Liver (tissue), 9 donors: ENCODE measurements around the gene RFX7. TPM values are rescaled to one million over a fixed set of nuclear protein-coding genes. Genes with fewer than 3 reads are reported as not detected.

Source experiments
- DNase-seq: peaks from one replicate; pipeline ENCODE4 v3.0.0-alpha.2; 2017; ENCODE audit warnings: low spot score
- H3K27ac ChIP-seq, 2 donors: one replicate each; pipeline ENCODE4 v1.7.0; 2013; ENCODE audit warnings: inconsistent platforms in 2 of 2, low read length in 2 of 2, control low read depth in 1 of 2, low read depth in 1 of 2, mild to moderate bottlenecking in 1 of 2
- H3K27me3 ChIP-seq, 4 donors: one replicate each; pipeline versions ENCODE4 v1.6.1 to v1.7.0; 2013; ENCODE audit warnings: low read length in 3 of 4, inconsistent platforms in 1 of 4, mild to moderate bottlenecking in 1 of 4, moderate library complexity in 1 of 4; ENCODE audit not compliant: control insufficient read depth in 4 of 4, insufficient read depth in 4 of 4
- H3K36me3 ChIP-seq, 4 donors: one replicate each; pipeline versions ENCODE4 v1.6.1 to v1.7.0; 2013; ENCODE audit warnings: low read length in 3 of 4, mild to moderate bottlenecking in 3 of 4, low read depth in 1 of 4, moderate library complexity in 1 of 4; ENCODE audit not compliant: control insufficient read depth in 4 of 4, insufficient read depth in 3 of 4
- H3K4me1 ChIP-seq, 4 donors: one replicate each; pipeline versions ENCODE4 v1.6.1 to v1.7.0; 2013; ENCODE audit warnings: low read length in 3 of 4, mild to moderate bottlenecking in 3 of 4, moderate library complexity in 1 of 4; ENCODE audit not compliant: control insufficient read depth in 4 of 4, insufficient read depth in 4 of 4
- H3K4me3 ChIP-seq, 3 donors: one replicate each; pipeline versions ENCODE4 v1.6.1 to v1.7.0; 2013; ENCODE audit warnings: low read length in 3 of 3, control low read depth in 1 of 3, low read depth in 1 of 3, mild to moderate bottlenecking in 1 of 3
- H3K9ac ChIP-seq, 2 donors: one replicate each; pipeline ENCODE4 v1.7.0; 2013; ENCODE audit warnings: low read length in 2 of 2, mild to moderate bottlenecking in 2 of 2, moderate library complexity in 2 of 2, control low read depth in 1 of 2, low read depth in 1 of 2
- H3K9me3 ChIP-seq, 4 donors: one replicate each; pipeline versions ENCODE4 v1.6.1 to v1.7.0; 2013; ENCODE audit warnings: low read length in 3 of 4; ENCODE audit not compliant: control insufficient read depth in 4 of 4
- EGR1 ChIP-seq, 2 donors: IDR thresholded peaks; 2 replicates each; pipeline ENCODE4 v1.6.1; 2016 to 2018; ENCODE audit warnings: antibody characterized with exemption in 2 of 2, low read depth in 2 of 2
- FOXA1 ChIP-seq: IDR thresholded peaks from 2 replicates; pipeline ENCODE4 v1.6.1; 2016; ENCODE audit warnings: antibody characterized with exemption
- FOXA2 ChIP-seq: IDR thresholded peaks from 2 replicates; pipeline ENCODE4 v1.6.1; 2016; ENCODE audit warnings: antibody characterized with exemption
- GABPA ChIP-seq, 2 donors: IDR thresholded peaks in 1 of 2; conservative IDR thresholded peaks in 1 of 2; 2 replicates each; pipeline ENCODE4 v1.6.1; 2016; ENCODE audit warnings: antibody characterized with exemption in 2 of 2, mild to moderate bottlenecking in 1 of 2, moderate library complexity in 1 of 2
- HNF4A ChIP-seq, 2 donors: conservative IDR thresholded peaks; 2 replicates each; pipeline ENCODE4 v1.6.1; 2016; ENCODE audit warnings: antibody characterized with exemption in 2 of 2, mild to moderate bottlenecking in 2 of 2
- HNF4G ChIP-seq: IDR thresholded peaks from 2 replicates; pipeline ENCODE4 v1.6.1; 2016; ENCODE audit warnings: antibody characterized with exemption
- MAX ChIP-seq: IDR thresholded peaks from 2 replicates; pipeline ENCODE4 v1.6.1; 2016; ENCODE audit warnings: antibody characterized with exemption
- NR2F2 ChIP-seq: IDR thresholded peaks from 2 replicates; pipeline ENCODE4 v1.6.1; 2016; ENCODE audit warnings: antibody characterized with exemption
- RAD21 ChIP-seq, 2 donors: IDR thresholded peaks; 2 replicates each; pipeline ENCODE4 v1.6.1; 2016; ENCODE audit warnings: antibody characterized with exemption in 2 of 2, mild to moderate bottlenecking in 2 of 2
- REST ChIP-seq: IDR thresholded peaks from 2 replicates; pipeline ENCODE4 v1.6.1; 2016; ENCODE audit warnings: antibody characterized with exemption, mild to moderate bottlenecking
- RXRA ChIP-seq, 2 donors: IDR thresholded peaks; 2 replicates each; pipeline ENCODE4 v1.6.1; 2017 to 2018; ENCODE audit warnings: antibody characterized with exemption in 2 of 2, mild to moderate bottlenecking in 1 of 2
- SP1 ChIP-seq: IDR thresholded peaks from 2 replicates; pipeline ENCODE4 v1.6.1; 2018; ENCODE audit warnings: antibody characterized with exemption, mild to moderate bottlenecking
- YY1 ChIP-seq: IDR thresholded peaks from 2 replicates; pipeline ENCODE4 v1.6.1; 2016; ENCODE audit warnings: antibody characterized with exemption, mild to moderate bottlenecking
- ZBTB33 ChIP-seq: IDR thresholded peaks from 2 replicates; pipeline ENCODE4 v1.6.1; 2016; ENCODE audit warnings: antibody characterized with exemption
- WGBS: extraction: QIAGEN DNeasy Blood & Tissue Kit; methylation state at CpG from one replicate; pipeline ENCODE4 v1.1.7; 2013; 5-methylcytosine and 5-hydroxymethylcytosine counted together
- polyA plus RNA-seq, 2 donors: library from polyadenylated mRNA; stranded (reverse) in 1 of 2; unstranded in 1 of 2; fragments of 200-250 nt in 1 of 2; fragments of >200 nt in 1 of 2; fragmentation: Nextera tagmentation in 1 of 2; extraction: Ambion mirVana in 1 of 2; gene quantifications; one replicate each; pipeline versions ENCODE4 v1.2.1 to v1.2.3, GENCODE V29; 2013 to 2015
- total RNA-seq, 2 donors: library from RNA; depleted of rRNA; stranded (reverse); fragments of >200 nt; gene quantifications; one replicate each; pipeline ENCODE4 v1.2.3, GENCODE V29; 2014
- TF ChIP-seq, protein P1 (sequence below): IDR thresholded peaks from 2 replicates; pipeline ENCODE4 v1.6.1; 2016; ENCODE audit warnings: antibody characterized with exemption
- TF ChIP-seq, protein P2 (sequence below): fragments of 150-350 bp; IDR thresholded peaks from 2 replicates; pipeline ENCODE4 v1.5.1; 2017; ENCODE audit warnings: improper control_type of control experiment, low read depth, low read length; ENCODE audit not compliant: missing input control
- donor health status: healthy.
- donor health status: healthy.
- donor health status: healthy.
- donor health status: healthy.
- donor health status: healthy.

Gene RFX7
- total and polyA plus RNA-seq, 4 donors = 1.3 to 4.2 (median 1.9) TPM

- DNase-seq = no peak
- Histone ChIP-seq H3K27me3 (no peaks in the 10 kb centered on the region), H3K4me3 (no peak overlapping the region), H3K9me3 (no peaks in the 10 kb centered on the region), H3K36me3 (no peaks in the 10 kb centered on the region), H3K9ac (no peak overlapping the region), H3K4me1 (peaks cover 0 to 2% (median 0%) of the 10 kb centered on the region in 4 donors), H3K27ac (no peak overlapping the region)
- TF ChIP-seq FOXA2 (no peak), REST (no peak), GABPA (IDR thresholded peaks at IDR 0.05 in 1 of 2, conservative IDR thresholded peaks at IDR 0.05 in 1 of 2) (no peak), HNF4G (no peak), RXRA (IDR thresholded peaks at IDR 0.05) (no peak), HNF4A (conservative IDR thresholded peaks at IDR 0.05) (no peak), SP1 (no peak)
- WGBS = 96% methylated on average over 1 of the region's 1 CpG
Observed at GRCh38 chr15:56202701-56203100, 41.0 kb downstream of the RFX7 start.

DNA sequence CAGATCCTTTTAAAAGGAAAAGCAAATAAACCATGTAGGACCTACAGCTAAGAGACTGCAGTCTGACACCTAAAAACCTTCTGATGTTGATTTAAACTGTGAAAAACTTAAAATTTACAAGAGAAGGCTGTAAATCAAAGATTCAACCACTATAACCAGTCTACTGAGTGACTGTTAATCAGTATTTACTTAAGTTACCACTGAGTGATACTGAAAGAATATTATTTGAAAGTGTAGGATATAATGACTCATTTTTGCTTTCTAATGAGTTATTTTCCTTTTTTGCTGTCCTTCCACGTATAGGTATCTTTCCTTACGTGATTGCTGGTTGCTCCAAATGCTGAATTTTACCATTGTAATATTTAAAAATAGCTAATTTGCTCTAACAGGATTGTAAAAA lies 44.6 kb downstream of the RFX7 start:
- H3K27ac ChIP-seq = no peak overlapping the region
- WGBS = 93% methylated on average over 2 of the region's 2 CpGs
- no peaks in the 10 kb centered on the region for H3K27me3 ChIP-seq
- no peak for DNase-seq
- TF ChIP-seq HNF4G = no peak
- TF ChIP-seq RXRA (IDR thresholded peaks at IDR 0.05) = no peak
- TF ChIP-seq, protein P1, sequence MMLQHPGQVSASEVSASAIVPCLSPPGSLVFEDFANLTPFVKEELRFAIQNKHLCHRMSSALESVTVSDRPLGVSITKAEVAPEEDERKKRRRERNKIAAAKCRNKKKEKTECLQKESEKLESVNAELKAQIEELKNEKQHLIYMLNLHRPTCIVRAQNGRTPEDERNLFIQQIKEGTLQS = no peak
- TF ChIP-seq FOXA1 = no peak
- TF ChIP-seq NR2F2 = no peak
- no peak overlapping the region for H3K9ac ChIP-seq
- H3K4me3 ChIP-seq = no peak overlapping the region
- H3K4me1 ChIP-seq = peaks cover 0 to 2% (median 0%) of the 10 kb centered on the region in 4 donors
- no peaks in the 10 kb centered on the region for H3K36me3 ChIP-seq
- H3K9me3 ChIP-seq = no peaks in the 10 kb centered on the region

GRCh38 chr15:56194035-56194434 lies 49.6 kb downstream of the RFX7 start:
- DNase-seq = no peak
- Histone ChIP-seq H3K9ac (no peak overlapping the region), H3K4me3 (no peak overlapping the region), H3K9me3 (no peaks in the 10 kb centered on the region), H3K4me1 (no peaks in the 10 kb centered on the region), H3K27ac (no peak overlapping the region), H3K36me3 (no peaks in the 10 kb centered on the region), H3K27me3 (no peaks in the 10 kb centered on the region)
- WGBS = 97% methylated on average over 1 of the region's 1 CpG
- TF ChIP-seq YY1 (no peak), EGR1 (IDR thresholded peaks at IDR 0.05; ENCODE audit: low read depth in 2 of 2) (no peak), FOXA1 (no peak), SP1 (no peak), MAX (no peak), REST (no peak), RAD21 (IDR thresholded peaks at IDR 0.05) (no peak), ZBTB33 (no peak), GABPA (IDR thresholded peaks at IDR 0.05 in 1 of 2, conservative IDR thresholded peaks at IDR 0.05 in 1 of 2) (no peak), HNF4G (no peak), NR2F2 (no peak)
- TF ChIP-seq, protein P1 = no peak
- TF ChIP-seq, protein P2, sequence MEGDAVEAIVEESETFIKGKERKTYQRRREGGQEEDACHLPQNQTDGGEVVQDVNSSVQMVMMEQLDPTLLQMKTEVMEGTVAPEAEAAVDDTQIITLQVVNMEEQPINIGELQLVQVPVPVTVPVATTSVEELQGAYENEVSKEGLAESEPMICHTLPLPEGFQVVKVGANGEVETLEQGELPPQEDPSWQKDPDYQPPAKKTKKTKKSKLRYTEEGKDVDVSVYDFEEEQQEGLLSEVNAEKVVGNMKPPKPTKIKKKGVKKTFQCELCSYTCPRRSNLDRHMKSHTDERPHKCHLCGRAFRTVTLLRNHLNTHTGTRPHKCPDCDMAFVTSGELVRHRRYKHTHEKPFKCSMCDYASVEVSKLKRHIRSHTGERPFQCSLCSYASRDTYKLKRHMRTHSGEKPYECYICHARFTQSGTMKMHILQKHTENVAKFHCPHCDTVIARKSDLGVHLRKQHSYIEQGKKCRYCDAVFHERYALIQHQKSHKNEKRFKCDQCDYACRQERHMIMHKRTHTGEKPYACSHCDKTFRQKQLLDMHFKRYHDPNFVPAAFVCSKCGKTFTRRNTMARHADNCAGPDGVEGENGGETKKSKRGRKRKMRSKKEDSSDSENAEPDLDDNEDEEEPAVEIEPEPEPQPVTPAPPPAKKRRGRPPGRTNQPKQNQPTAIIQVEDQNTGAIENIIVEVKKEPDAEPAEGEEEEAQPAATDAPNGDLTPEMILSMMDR = no peak
